Stimulated activated CD4-positive, alpha-beta T cell treated with anti-CD3 and anti-CD28 coated beads, Interleukin-4, amount 100 ng/mL, for 24 hours (primary cell): ENCODE results near the gene PGS1.
"Not testable (repeated sequence)": the region's sequence is repeated elsewhere in the genome, so short reads cannot be mapped to it uniquely, and the experiment has no call there.

Source experiments
- DNase-seq: peaks from one replicate; pipeline ENCODE4 v3.0.0-alpha.2; 2020

Gene PGS1

GRCh38 chr17:78454346-78454745 is 75.9 kb downstream of the PGS1 start:
- no peak for DNase-seq

GRCh38 chr17:78458091-78458490 is 79.6 kb downstream of the PGS1 start:
- no peak for DNase-seq

- DNase-seq: no peak
Observed at GRCh38 chr17:78458736-78459335, 80.4 kb downstream of the PGS1 start.

DNA sequence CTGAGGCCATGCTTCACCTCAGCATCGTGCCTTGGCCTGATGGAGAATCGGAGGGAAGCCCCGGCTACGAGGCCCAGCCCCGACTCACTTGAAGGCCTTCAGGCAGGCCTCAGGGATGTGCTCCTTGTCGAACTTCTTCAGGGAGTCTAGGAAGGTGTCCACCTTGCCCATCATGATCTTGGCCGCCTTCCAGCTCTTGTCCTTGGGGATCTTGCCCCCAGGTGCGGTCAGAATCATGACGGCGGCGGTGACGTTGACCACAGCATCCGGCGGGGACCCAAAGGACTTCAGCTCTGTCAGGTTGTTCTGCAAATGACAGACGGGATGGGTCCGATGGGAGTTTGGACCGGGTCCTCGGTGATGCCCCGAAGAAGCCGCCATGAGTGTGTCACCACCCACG is 81.2 kb downstream of the PGS1 start:
- DNase-seq: no peak

DNA sequence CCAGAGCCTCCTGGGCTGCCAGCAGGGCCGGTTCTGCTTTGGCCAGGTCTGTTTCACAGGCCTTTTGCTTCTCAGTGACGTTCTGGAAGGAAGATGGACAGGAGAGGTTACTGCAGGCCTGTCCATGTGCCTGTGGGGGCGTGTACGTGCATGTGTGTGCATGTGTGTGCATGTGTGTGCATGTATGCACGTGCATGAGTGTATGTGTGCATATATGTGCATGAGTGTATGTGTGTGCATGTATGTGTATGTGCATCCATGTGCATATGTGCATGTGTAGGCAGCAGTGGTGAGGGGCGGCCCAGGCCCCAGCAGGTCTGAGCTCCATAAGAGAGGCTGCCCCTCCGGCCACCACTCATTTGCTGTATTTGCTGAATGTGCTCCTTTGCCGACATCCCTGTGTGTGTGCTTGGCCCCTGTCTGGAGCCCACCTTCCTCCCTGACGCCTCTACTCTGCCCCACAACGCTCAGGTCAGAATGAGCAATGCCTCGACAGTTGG is 81.8 kb downstream of the PGS1 start:
- no peak for DNase-seq

GRCh38 chr17:78460951-78461798 is 82.7 kb downstream of the PGS1 start:
- no peak for DNase-seq

DNA sequence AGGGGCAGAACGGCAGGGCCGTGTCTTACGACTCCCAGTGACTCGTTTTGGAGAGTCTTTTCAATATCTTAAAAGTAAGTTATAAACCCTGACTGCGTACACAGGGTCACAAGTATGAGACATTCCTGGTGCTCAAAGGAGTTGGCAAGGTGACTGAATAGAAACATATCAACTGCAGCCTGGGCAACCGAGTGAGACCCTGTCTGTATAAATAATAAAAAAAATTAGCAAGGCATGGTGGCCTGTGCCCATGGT is 83.3 kb downstream of the PGS1 start:
- DNase-seq: no peak

GRCh38 chr17:78462148-78462547 is 83.7 kb downstream of the PGS1 start:
- DNase-seq: no peak

GRCh38 chr17:78466109-78466785 is 87.8 kb downstream of the PGS1 start:
- DNase-seq: not testable (repeated sequence)

GRCh38 chr17:78466786-78467715 is 88.6 kb downstream of the PGS1 start:
- no peak for DNase-seq

GRCh38 chr17:78468366-78468765 is 89.9 kb downstream of the PGS1 start:
- DNase-seq: no peak

DNA sequence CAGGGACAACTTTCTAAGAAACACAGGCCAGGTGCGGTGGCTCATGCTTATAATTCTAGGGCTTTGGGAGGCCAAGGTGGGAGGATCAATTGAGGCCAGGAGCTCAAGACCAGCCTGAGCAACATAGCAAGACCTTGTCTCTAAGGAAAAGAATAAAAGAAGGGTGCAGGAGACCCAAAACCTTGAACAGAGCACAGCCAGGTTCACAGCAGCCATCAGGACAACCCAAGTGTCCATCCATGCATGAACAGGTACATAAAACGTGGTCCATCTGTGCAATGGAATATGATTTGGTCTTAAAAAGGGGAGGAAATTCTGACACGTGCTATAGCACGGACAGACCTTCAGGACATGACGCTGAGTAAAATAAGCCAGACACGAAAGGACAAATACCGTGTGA is 91.0 kb downstream of the PGS1 start:
- DNase-seq: no peak

DNA sequence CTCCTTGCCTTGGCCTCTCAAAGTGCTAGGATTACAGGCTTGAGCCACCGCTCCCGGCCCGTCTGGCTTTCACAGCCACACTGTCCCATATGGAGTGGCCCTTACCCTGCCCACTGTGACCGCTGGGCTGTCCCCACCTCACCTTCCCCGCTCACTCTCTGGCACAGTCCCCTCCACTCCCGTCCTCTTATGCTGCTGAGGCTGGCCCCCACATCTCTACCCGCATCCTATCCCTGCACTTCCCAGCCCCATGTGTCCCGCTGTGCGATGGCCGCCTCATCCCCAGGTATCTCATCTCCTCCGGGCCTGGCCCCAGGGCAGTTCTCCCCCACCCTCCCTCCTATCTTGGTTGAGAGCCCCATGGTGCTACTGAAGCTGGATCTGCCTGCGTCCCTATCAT is 93.2 kb downstream of the PGS1 start:
- no peak for DNase-seq

DNA sequence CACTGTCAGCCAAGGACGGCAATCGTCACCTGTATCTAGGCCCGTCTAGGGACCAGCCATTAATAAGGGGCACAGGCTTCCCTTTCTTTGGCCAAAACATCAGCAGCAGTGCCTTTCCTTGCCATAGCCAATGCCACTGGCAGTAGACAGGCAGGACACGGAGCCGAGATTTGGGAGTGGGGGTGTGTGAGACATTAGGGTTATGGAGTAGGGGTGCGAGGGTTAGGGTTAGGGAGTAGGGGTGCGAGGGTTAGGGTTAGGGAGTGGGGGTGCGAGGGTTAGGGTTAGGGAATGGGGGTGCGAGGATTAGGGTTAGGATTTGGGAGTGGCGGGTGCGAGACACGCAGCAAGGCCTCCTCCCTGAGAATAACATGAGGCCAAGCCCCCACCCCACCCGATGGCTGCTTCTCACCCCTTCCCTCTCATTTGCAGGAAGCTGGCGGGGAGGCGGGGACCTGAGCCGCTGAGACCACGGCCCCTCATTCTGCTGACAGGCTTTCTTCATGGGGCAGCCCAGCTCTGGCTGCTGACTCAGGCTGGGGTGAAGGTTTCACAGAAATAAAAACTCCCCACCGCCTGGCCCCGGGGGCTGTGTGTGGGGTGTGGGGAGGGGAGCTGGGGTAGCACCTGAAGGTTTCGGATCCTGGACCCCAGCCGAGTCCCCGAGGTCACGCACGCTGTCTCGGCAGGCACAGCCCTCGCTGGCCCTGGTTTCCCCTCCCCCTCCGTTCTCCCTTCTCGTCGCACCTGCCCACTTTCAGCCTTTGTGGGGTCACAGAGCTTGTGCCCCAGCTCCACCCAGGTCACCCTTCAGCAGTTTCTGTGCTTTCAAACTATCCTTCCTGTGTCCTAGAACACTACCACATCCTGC is 93.8 kb downstream of the PGS1 start:
- DNase-seq: no peak

GRCh38 chr17:78473951-78474613 is 95.6 kb downstream of the PGS1 start:
- no peak for DNase-seq
